ENCODE measurements around the gene INKA1. TPM values are rescaled to one million over a fixed set of nuclear protein-coding genes. Genes with fewer than 3 reads are reported as not detected.

Gene INKA1
- total RNA-seq, 1 donor from 2014 or later, result 21.6 TPM

GRCh38 chr3:49804141-49805041 lies 1.3 kb downstream of the INKA1 start:
- DNase-seq (ENCODE audit: low read depth), result no peak
- peaks cover 5% of the 10 kb centered on the region for H3K36me3 ChIP-seq (ENCODE audit: control insufficient read depth, insufficient read depth, low read length)
- TF ChIP-seq CTCF (IDR thresholded peaks at IDR 0.05; ENCODE audit: insufficient read depth, low read length, severe bottlenecking), result no peak
- peak overlapping the region; percentile 80 for H3K4me3 ChIP-seq (ENCODE audit: low read depth, low read length)
- FAIRE-seq, result no peak
- H3K27me3 ChIP-seq (ENCODE audit: control insufficient read depth, insufficient read depth, low read length), result no peaks in the 10 kb centered on the region

- no peaks in the 10 kb centered on the region for H3K27me3 ChIP-seq (ENCODE audit: control insufficient read depth, insufficient read depth, low read length)
- TF ChIP-seq CTCF (IDR thresholded peaks at IDR 0.05; ENCODE audit: insufficient read depth, low read length, severe bottlenecking), result no peak
- DNase-seq (ENCODE audit: low read depth), result no peak
- no peak for FAIRE-seq
- H3K36me3 ChIP-seq (ENCODE audit: control insufficient read depth, insufficient read depth, low read length), result peaks cover 5% of the 10 kb centered on the region
- H3K4me3 ChIP-seq (ENCODE audit: low read depth, low read length), result no peak overlapping the region
Observed at GRCh38 chr3:49805367-49805782, 2.3 kb downstream of the INKA1 start.

- DNase-seq (ENCODE audit: low read depth) (no peak), FAIRE-seq (peak; percentile 43)
- no peak for TF ChIP-seq CTCF (IDR thresholded peaks at IDR 0.05; ENCODE audit: insufficient read depth, low read length, severe bottlenecking)
- no peak overlapping the region for H3K4me3 ChIP-seq (ENCODE audit: low read depth, low read length)
- H3K36me3 ChIP-seq (ENCODE audit: control insufficient read depth, insufficient read depth, low read length), result peaks cover 5% of the 10 kb centered on the region
- no peaks in the 10 kb centered on the region for H3K27me3 ChIP-seq (ENCODE audit: control insufficient read depth, insufficient read depth, low read length)
Observed at GRCh38 chr3:49805897-49806701, 3.0 kb downstream of the INKA1 start.

GRCh38 chr3:49806850-49807249 lies 3.8 kb downstream of the INKA1 start:
- no peak for FAIRE-seq
- no peak for DNase-seq (ENCODE audit: low read depth)
- no peak for TF ChIP-seq CTCF (IDR thresholded peaks at IDR 0.05; ENCODE audit: insufficient read depth, low read length, severe bottlenecking)

GRCh38 chr3:49807431-49808114 lies 4.5 kb downstream of the INKA1 start:
- H3K36me3 ChIP-seq (ENCODE audit: control insufficient read depth, insufficient read depth, low read length), result peaks cover 5% of the 10 kb centered on the region
- peak; percentile 77 for DNase-seq (ENCODE audit: low read depth)
- TF ChIP-seq CTCF (IDR thresholded peaks at IDR 0.05; ENCODE audit: insufficient read depth, low read length, severe bottlenecking), result no peak

More at GRCh38 chr3:49806850-49807249, 3.8 kb downstream of the INKA1 start:
- Histone ChIP-seq H3K27me3 (ENCODE audit: control insufficient read depth, insufficient read depth, low read length) (no peaks in the 10 kb centered on the region), H3K4me3 (ENCODE audit: low read depth, low read length) (no peak overlapping the region), H3K36me3 (ENCODE audit: control insufficient read depth, insufficient read depth, low read length) (peaks cover 5% of the 10 kb centered on the region)

More at GRCh38 chr3:49807431-49808114, 4.5 kb downstream of the INKA1 start:
- H3K4me3 ChIP-seq (ENCODE audit: low read depth, low read length), result no peak overlapping the region
- no peak for FAIRE-seq
- no peaks in the 10 kb centered on the region for H3K27me3 ChIP-seq (ENCODE audit: control insufficient read depth, insufficient read depth, low read length)

Measured in bronchial epithelial cell (primary cell).